ENCODE data around the gene GPA33.

The GPA33 gene

DNA sequence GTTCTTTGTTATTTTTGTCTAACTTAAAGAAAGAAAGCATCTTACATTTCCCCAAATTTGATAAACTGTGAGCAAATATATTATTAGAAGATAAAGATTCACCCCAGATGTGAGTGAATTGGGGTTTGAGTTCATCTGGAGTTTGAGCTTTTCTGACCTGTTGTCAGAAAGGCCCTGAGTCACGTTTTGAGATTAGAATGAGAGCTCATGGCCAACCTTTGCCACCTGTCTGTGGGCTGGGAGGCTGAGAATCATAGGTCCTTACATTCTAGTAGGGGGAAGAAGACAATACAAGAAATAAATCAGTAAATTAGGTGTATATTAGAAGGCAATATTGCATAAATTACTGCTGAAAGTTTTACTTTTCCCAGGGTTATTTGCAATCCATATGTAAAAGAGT is 26.0 kb upstream of the GPA33 start:
- no peak for DNase-seq

DNA sequence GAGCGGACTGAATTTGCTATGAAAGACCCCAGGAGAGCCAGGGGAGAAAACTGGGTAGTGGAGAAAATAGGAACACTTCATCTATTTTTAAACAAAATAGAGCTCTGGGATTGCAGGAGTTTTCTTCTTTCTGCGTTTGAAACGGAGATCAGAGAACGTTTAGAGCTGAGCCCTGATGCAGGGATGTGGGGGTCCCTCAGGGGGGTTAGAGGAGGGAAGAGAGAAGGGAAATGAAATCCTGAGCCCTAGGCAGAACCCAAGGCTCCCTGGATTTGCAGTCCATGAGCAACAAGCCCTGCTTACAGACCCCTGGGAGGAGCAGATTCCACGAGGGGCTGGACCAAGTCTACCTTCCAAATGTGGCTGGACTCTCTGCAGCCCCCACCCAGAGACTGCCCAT is 25.5 kb upstream of the GPA33 start:
- no peak for DNase-seq

DNA sequence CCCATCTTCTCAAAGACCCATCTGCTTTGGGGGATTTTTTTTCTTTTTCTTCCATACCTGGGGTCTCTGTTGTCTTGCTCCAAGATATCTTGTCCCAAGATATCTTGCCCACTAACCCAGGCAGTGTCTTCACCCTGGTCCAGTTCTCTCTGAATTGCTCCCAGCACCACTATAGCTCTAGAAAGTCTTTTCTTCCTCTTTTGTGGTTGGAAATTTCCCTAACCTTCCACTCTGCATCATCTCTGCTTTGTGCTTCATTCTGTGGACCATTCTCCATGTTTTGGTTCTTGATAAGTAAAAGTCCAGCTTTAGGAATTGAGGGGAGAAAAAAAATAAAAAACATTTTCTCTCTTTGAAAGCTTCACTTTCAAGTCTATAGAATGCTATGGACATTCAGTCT is 24.5 kb upstream of the GPA33 start:
- no peak for DNase-seq

DNA sequence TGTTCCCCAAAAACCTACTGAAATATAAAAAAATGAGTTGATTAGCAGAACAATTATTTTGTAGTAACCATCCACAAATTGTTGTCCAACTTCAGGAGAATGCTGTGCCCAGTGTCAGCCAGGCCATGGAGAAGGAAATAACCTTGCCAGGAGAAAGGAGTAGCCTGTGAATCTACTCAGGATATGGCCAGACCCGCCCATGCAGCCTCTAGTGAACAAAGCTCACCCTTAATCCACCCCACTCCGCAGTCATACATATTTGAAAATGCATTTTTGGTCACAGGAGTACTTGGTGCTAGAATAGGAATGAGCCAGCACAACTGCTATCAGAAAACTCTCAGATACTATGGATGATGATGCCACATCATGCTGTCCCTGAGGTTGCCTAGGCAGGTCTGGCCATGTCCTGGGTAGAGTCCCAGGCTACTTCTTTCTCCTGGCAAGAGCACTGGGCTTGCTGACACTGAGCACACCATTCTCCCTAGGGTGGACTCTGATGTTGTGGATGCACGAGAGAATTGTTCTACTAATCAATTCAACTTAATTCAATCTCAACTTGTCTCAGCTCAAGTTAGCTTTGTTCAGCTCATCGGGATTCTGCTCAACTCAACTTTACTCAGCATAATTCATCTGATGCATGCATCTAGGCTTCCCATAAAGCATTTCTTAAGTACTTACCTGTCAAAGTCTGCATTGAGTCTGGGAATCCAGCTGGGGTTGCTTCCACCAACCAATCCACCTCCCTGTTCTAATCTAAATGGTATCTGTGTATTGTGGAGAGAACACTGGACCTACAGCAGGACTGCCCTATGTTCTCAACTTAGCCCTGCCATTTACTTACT is 21.9 kb upstream of the GPA33 start:
- DNase-seq = no peak

DNA sequence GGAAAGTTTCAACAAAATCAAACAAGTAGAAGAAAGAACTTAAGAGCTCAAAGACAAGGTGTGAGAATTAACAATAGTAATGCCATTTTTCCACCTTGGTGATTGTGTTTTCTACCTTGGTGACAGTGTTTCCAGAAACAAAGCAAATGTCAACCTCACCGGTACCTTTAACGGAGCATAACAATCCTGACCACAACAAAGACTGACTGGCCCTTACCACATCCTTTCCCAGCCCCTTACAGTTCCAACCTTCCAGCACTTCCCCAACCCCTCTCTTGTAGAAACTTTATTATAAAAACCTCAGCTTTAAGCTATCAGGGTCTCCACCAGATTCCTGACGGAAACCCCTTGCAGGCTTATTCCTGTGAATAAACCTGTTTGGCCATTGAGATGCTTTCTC is 20.4 kb upstream of the GPA33 start:
- peak; percentile 20 for DNase-seq

DNA sequence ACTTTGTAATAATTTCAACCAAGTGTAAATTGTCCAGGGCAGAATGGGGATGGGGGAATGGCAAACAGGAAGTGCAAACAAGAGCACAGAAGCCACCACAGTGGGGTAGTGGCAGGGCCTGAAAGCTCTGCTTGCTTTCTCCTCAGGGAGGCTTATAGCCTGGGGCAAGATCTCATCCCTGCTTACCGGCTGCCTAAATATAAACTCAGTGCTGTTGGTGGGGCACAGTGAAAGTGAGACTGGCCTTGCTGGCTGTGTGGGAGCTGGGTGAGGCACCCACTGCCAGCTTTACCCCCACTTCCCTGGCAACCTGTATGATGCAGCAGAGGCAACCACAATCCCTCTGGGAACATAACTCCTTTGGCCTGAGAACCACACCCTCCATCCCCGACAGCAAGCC is 18.9 kb upstream of the GPA33 start:
- no peak for DNase-seq

DNA sequence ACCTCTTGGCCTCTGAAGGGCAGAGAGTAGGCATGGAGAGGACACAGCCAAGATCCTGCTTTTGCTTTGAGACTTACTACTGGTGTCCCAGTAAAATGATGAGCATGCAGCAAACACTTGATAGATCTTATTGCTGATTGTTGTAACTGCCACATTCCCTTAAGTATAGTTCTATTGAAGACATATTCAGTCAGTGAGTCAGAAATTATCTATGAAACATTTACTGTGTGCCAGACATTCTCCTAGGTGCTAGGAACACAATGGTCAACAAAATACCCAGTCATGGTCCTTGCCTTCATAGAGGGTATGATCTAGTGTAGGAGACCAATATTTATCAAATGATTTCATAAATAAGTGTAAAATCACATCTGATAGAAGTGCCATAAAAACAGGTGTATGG is 17.3 kb upstream of the GPA33 start:
- no peak for DNase-seq

DNA sequence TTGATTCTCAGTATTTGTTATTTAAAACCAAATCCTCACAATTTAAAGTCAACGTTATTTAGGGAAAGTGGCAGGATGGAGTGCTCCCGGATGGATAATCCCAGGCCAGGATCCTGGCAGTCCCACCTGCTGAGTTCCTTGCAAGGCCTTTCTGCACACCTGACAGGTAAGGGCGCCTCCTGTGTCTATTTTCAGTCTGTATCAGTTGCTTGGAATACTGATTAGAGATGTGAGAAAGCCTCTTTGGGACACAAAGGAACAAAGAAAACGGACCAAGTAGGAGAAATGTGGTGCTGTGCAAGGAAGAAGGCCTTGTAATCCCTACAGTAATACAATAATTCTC is 15.9 kb upstream of the GPA33 start:
- DNase-seq = no peak

DNA sequence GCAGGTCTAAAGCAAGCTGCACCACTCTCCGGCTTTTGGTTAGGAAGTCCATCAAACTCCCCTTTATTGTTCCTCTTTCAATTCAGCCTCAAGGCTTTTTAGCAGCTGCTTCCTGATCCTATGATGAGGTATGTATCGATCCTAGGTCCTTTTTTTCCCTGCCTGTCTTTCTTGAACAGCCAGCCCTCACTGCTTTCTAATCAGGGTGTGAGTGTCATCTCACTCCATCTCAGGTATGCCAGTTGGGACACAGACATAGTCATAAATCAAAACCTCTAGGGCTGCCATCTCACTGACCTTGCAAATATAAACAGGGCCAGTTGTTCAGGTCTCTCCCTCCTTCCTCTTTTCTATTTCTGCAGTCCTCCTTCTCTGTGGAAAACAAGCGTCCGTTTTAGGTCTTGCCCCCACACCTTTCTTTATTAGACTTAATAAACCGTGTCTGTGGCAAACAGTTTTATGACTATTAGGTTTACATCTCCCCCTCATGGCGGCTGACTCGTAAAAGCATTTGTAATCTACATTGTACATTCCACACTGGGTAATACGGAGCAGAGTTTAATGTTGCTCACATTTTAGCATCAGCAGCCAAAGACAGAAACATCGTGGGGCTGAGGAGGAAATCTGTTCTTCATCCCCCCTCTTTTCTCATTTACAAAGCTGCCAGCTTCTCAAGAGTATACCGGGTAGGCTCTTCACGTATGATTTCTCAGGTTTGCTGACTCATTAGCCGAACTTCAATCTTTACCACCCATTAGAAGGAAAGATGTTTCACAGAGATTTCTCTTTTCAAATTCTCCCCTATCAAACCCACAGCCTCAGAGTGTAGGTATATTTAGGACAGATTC is 15.3 kb upstream of the GPA33 start:
- no peak for DNase-seq

DNA sequence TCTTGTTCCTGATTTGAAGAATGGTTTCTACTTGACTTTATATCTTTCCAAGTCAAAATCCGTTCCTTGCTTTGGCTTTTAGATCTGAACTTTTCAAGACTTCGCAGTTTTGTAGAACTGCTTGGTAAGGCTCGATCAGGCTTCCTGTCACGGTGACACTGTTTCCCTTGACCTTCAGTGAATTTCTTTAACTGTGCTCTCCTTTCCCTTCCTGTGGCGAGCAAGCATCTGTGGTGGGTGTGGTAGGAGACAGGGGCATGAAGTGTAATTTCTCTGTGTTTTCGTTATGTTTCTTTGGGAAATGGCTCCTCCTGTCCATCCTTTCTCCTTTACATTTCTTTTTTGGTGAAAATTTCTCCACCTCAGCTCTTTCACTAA is 14.1 kb upstream of the GPA33 start:
- DNase-seq = no peak

DNA sequence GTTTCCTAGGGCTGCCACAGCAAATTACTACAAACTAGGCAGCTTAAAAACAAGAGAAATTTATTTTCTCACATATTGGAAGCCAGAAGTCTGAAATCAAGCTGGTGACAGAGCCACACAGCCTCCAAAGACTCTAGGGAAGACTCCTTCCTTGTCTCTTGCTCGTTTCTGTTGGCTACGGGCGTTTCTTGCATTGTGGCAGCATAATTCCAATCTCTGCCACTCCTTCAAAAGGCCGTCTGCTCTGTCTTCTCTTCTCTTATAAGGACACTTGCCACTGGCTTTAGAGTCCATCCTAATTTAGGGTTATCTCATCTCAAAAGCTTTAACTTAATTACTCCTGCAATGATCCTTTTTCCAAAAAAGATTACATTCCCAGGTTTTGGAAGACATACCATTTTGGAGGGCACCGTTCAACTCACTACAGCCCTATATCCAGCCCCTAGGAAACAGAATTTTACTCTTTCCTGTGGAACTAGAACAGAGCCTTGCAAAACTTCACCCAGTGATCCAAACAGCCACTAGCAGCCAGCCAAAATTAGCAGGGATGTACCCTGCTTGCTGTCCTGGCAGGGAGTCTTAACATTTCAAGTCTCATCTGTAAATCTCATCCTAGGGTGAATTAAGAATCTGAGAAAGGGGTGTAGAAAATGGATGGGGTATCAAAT is 12.9 kb upstream of the GPA33 start:
- DNase-seq = no peak

DNA sequence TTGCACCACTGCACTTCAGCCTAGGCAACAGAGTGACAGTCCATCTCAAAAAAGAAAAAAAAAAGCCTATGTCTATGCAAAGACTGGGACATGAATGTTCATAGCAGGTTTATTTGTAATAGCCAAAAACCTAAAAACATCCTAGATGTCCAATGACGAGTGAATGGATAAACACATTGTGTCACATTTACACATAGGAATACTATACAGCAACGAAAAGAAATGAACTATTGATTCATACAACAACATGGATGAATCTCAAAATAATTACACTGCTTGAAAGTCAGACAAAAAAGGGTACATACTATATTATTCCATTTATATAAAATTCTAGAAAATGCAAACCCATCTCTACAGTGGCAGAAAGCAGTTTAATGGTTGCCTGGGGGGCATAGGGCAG is 11.6 kb upstream of the GPA33 start:
- DNase-seq = no peak

DNA sequence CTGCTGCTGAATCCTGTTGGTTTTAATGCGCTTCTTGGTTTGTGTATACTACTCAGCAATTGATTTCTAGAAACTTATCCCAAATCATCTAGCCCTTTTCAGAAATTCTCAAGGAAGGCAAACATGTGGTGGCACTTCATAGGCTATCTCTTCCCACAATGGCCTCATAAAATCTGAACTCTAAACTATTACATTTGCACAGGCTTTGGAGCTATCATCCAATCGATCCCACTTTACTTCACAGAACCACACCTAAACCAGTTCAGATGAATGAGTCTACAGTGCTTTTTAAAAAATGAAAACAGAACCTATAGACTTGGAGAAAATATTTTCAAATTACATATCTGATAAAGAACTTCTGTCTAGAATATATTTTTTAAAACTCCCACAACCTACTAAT is 10.6 kb upstream of the GPA33 start:
- no peak for DNase-seq

DNA sequence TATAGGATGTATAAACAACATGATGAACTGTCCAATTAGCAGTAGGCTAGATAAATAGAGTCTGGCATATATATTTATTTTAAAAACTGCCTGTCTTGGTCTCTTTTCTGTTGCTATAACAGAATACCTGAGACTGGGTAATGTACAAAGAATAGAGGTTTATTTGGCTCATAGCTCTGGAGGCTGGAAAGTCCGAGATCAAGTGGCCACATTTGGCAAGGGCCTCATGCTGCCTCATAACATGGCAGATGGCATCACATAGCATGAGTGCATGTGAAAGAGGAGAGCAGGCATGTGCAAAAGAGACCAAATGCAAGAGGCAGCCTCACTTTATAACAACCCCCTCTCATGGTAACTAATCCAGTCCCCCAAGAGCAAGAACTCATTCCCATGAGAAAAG is 9.7 kb upstream of the GPA33 start:
- DNase-seq = no peak

DNA sequence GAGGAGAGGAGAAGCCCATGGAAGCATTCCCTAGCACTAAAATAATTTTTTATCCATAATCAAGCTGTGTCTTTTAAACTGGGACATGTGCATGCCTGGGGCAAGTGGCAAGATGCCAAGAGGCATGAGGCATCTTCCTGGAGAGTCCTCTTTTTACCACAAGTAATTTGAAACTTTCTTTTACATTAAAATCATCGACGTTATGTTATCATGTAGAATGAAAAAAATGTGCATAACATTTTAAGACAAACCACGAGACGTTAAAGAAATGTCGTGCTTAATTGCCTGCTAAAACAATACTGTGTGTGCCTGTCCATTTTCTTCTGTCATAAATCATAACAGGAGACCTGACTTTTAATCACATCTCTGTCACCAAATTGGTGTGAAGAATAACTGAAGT is 5.2 kb upstream of the GPA33 start:
- DNase-seq = no peak

DNA sequence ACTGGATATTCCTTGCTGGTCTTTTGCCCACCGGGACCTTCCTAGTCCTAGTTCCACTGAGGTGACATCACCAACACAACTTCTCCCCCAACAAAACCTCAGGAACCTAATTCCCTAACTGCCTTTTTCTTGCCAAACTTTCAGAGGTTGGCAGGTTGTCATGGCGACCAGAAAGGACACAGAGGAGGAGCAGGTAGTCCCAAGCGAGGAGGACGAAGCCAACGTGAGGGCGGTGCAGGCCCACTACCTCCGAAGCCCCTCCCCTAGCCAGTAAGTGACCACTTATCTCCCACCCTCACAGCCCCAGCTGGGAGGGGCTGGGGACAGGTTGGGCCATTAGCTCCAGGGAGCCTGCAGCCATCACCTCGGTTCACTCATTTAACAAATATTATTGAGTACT is 4.5 kb upstream of the GPA33 start:
- no peak for DNase-seq

DNA sequence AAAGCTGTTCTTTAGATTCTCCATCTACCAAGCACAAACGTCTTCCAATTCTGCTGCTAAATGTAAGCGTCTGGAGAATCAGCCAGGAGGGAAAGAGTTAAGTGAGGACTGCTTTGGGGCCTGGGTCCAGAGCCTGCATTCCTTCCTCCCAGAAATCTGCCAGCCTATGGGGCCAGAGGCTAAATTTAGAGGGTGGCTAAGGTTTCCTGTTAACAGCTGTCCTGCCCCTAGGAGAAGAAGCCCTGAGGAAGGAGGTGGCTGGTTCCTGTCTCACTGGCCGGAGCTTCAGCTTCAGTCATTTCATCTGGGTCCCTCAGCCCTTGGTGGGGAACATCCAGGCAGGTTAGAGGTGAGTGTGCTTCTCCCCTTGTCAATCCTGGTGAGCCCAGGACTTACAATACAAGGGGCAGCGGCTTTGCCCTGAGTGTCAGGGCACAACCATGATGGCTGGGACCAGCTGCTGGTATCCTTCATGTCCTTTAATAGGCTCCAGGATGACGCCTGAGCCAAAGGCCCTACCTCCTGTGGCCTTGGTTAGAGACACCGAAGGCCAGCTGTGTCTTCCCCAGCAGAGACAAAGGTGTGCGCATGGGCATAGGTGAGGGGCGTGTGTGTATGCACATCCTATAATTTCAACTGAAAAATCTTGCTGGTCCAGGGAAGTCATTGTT is 3.8 kb upstream of the GPA33 start, which contains the start of gene STYXL2:
Gene STYXL2 (plus strand): TSS at position 230 of the 671 bp plus-strand sequence. CDS start 775 bp downstream, outside the sequence.
- DNase-seq = no peak

DNA sequence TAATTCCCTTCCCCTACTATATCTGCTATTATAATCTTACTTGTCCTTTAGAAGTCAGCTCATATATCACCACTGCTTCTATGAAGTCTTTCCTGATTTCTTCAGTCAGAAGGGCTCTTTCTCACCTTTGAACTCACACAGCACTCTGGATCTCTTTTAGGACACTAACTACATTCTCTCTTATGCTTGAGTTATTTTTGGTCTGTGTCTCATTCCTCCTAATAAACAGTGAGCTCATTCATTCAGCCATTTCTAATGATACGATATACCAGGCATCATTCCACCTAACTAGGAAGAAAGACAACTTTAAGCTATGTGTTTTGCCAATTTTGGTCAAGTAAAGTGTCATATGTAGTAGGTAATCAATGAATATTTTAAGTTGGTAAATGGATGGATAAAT is 2.5 kb upstream of the GPA33 start:
- DNase-seq = no peak

DNA sequence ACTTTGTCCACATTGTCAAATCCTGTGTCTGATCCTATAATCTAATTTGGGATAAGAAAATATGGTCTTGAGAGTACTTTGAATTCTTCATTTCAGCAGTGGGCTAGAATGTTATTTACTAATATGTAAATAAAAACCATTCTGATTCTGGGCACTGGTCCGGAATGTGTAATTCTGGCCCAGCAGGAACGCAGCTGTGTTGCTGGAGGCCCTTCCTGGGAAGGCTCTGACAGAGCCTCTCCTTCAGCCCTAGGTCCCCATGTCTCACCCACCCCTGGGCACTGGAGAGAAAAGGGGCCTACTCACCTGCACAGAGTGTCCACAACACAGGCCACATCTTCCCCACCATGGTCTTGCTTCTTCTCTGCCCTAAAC is 251 bp downstream of the GPA33 start:
- no peak for DNase-seq

DNA sequence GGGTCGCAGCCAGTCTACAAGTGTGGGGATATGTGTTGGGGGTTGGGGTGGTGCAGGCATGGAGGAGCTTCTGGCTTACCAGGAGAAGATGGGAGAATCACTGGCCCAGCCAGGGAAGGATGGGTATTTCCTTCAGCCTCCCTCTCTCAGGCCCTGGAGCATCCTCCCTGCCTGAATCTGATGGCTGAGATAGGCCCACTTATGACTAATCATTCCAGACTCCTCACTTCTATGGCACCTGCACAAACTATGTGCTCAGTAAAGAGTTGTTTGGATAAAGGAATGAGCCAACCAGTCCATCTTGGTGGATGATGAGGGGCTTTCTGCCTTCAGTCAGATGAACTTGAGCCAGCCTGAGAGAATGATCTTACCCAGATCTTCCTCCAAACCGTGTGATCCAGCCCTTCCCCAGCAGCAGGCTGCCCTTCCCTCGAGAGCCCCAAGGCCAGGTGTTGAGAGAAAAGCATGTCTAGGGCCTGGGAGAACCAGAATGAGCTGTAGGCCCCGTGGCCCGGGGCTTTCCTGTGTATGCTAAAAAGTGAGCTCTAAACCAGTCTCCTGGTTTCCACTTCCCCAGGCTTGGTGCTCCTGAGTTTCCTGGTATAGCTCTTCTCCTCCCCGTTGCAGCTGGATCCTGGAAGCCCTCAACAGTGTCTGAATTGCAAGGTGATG is 1.3 kb downstream of the GPA33 start:
- DNase-seq = no peak

DNA sequence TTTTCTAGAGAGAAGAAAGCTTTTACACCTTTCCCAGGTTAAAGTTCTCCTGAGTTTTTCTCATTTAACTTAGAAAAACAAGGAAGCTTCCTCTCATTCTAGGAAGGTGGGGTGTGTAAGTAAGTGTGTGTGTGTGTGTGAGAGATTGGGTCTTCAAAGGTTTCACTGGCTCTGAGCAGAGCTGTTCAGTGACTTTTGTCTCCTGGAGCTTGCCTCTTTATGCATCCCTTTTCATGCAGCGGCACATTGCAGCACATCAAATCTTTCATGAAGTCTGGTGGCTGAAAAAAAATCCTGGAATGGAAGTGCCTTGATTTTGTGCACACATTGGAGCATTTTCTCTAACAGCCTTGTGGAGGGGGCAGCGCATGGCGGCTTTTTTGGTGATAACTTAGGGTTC is 3.4 kb downstream of the GPA33 start:
- DNase-seq = no peak

DNA sequence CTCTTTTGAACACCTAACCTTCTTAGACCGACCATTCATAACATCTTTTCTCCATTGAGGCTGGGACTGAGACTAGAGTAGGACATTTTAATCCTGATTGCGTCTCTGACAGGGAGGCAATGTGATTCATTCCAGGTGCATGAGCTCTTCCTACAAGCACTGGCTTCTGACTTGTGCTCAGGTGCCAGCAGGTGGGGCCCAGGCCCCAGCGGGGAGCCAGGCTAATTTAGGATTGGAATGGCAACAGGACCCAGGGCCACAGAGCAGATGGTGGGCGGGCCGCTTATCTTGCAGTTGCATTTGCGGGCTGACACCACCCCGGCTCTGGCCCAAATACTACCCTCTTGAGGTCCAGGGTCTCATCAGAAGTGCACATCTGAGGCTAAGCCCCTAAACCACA is 4.1 kb downstream of the GPA33 start:
- no peak for DNase-seq

DNA sequence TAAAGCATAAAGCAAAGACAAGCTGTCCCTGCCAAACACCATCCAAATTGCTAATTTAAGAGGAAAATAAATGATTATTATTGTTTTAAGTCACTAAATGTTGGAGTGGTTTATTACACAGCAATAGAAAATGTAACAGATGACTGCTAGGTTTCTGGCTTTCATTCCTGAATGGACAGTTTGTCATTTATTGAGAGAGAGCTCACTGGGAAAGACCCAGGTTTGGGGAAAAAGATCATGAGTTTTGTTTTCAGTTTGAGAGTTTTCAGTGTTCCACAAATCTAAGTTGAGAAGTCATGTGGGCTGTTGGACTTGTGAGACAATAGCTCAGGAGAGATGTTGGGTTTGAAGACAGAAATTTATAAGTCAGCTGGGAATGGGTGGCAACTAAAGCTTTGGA is 5.4 kb downstream of the GPA33 start:
- no peak for DNase-seq

Measured in DMS53 (cell line).